Right lobe of liver (tissue), 6 donors: ENCODE data around the gene CAPSL. TPM values are rescaled to one million over a fixed set of nuclear protein-coding genes. Genes with fewer than 3 reads are reported as not detected.
A peak's percentile ranks its signal among the peaks of the same experiment; 100 is the strongest.

Source experiments
- ATAC-seq, 4 donors: fragments of 200-7000 bp; cut with Tn5 transposase; one replicate each; pipeline ENCODE4 v1.9.1; 2020; ENCODE audit warnings: mild to moderate bottlenecking in 4 of 4, moderate library complexity in 4 of 4
- DNase-seq, 3 donors: peaks; one replicate each; pipeline ENCODE4 v3.0.0-alpha.2; 2020
- H3K27ac ChIP-seq, 3 donors: fragments of 200-600 bp; one replicate each; pipeline ENCODE4 v1.8.0; 2022
- H3K27me3 ChIP-seq, 2 donors: fragments of 200-600 bp; one replicate each; pipeline ENCODE4 v1.8.0; 2022
- H3K36me3 ChIP-seq, 4 donors: fragments of 200-600 bp; sonication (generic) in 1 of 4; one replicate each; pipeline versions ENCODE4 v1.5.1 to v1.8.0; 2017 to 2022; ENCODE audit warnings: control low read depth in 1 of 4
- H3K4me1 ChIP-seq, 4 donors: fragments of 200-600 bp; sonication (generic) in 1 of 4; one replicate each; pipeline versions ENCODE4 v1.5.1 to v1.8.0; 2017 to 2022; ENCODE audit warnings: control low read depth in 1 of 4
- H3K4me3 ChIP-seq, 3 donors: fragments of 200-600 bp; one replicate each; pipeline ENCODE4 v1.8.0; 2022
- H3K9me3 ChIP-seq, 4 donors: fragments of 200-600 bp; sonication (generic) in 1 of 4; one replicate each; pipeline versions ENCODE4 v1.5.1 to v1.8.0; 2017 to 2022; ENCODE audit warnings: control low read depth in 1 of 4
- POLR2A ChIP-seq: fragments of 450-650 bp; IDR thresholded peaks from one replicate; pipeline ENCODE4 v1.6.1; 2017; ENCODE audit warnings: antibody characterized with exemption, mild to moderate bottlenecking
- WGBS: methylation state at CpG from one replicate; pipeline ENCODE4 v1.1.6; 2018; ENCODE audit warnings: low coverage, low lambda C conversion rate; ENCODE audit not compliant: insufficient coverage; ENCODE audit errors: missing lambda C conversion rate; 5-methylcytosine and 5-hydroxymethylcytosine counted together
- intact Hi-C, 2 donors: fragments of 100-400 bp; cut with DNase I; formaldehyde crosslinking; loops; one replicate each; pipeline versions ENCODE4 v1.11.2 to v1.14.1; 2022
- total RNA-seq, 6 experiments: library from RNA; depleted of rRNA in 2 of 6; stranded (reverse); fragments of >200 nt in 2 of 6; fragmentation: NEBNext Ultra II Directional in 3 of 6; extraction: Animal tissue kit (Norgen Biotek cat#: 25700) in 3 of 6; gene quantifications; one replicate each; pipeline versions ENCODE4 v1.1.0 to v1.2.4, GENCODE V29; 2016 to 2023
- TF ChIP-seq, protein P1 (sequence below), 4 donors: fragments of 200-600 bp in 3 of 4; fragments of 450-650 bp in 1 of 4; IDR thresholded peaks; one replicate each; pipeline versions ENCODE4 v1.5.1 to v1.8.0; 2016 to 2022; ENCODE audit warnings: antibody characterized with exemption in 4 of 4, mild to moderate bottlenecking in 2 of 4
- donor health status: DM: no; HTN: yes; CAD: no.
- donor health status: DM: no; HTN: no; CAD: no.
- donor health status: DM: no; HTN: no; CAD: no.
- donor health status: DM: no; HTN: yes; CAD: no.
- donor health status: DM: no; HTN: yes; CAD: no.

Gene CAPSL
- total RNA-seq, 6 experiments from 2014 or later = not detected

DNA sequence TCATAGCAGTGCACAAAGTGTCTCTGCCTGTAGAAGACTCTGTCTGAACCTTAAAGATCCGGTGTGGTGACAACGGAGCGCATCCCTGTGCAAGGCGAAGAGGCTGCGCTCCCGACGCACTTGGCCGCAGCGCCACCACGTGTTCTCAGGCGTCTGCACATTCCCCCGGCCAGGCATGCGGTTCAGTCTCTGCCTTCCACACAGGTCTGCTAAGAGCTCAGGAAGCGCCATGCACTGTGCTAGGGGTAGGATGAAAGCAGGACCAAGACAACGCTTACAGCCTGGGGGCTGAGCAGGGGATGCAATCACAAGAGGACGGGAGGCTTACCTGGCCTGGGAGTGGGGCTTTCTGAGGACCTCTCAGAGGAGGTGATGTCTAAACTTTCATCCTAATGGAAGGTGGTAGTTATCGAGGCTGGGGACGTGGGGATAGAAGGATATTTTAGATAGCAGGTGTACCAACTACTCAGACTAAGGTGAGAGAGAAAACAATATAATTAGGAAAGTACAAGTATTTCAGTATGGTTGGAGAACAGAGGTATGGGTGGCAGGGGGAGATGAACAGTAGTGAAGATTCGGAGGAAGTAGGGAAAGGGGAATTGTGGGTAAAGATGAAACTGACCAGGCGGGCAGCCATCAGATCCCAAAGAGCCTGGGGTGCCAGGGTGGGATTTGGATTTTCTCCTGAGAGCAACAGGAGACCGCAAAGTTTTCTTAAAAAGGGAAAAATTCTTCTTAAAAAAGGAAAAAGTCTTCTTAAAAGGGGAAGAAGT lies 13.3 kb downstream of the CAPSL start:
- Histone ChIP-seq H3K9me3 (no peaks in the 10 kb centered on the region), H3K4me1 (no peaks in the 10 kb centered on the region), H3K27ac (no peak overlapping the region), H3K36me3 (no peaks in the 10 kb centered on the region), H3K4me3 (no peak overlapping the region), H3K27me3 (no peaks in the 10 kb centered on the region)
- peak; percentile 60 to 75 (median 73) for DNase-seq
- WGBS = 9% methylated on average over 15 of the region's 21 CpGs
- intact Hi-C loops = loop anchor here in 1 of 2 donors (10.0 kb wide), 1 partner anchor 270 kb away; no protein-coding TSS in a partner anchor
- ATAC-seq = peak; percentile 89 to 95 (median 92)
- TF ChIP-seq POLR2A = no peak
- TF ChIP-seq, protein P1, sequence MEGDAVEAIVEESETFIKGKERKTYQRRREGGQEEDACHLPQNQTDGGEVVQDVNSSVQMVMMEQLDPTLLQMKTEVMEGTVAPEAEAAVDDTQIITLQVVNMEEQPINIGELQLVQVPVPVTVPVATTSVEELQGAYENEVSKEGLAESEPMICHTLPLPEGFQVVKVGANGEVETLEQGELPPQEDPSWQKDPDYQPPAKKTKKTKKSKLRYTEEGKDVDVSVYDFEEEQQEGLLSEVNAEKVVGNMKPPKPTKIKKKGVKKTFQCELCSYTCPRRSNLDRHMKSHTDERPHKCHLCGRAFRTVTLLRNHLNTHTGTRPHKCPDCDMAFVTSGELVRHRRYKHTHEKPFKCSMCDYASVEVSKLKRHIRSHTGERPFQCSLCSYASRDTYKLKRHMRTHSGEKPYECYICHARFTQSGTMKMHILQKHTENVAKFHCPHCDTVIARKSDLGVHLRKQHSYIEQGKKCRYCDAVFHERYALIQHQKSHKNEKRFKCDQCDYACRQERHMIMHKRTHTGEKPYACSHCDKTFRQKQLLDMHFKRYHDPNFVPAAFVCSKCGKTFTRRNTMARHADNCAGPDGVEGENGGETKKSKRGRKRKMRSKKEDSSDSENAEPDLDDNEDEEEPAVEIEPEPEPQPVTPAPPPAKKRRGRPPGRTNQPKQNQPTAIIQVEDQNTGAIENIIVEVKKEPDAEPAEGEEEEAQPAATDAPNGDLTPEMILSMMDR (IDR thresholded peaks at IDR 0.05) = peak; percentile 50 to 70 (median 56)

DNA sequence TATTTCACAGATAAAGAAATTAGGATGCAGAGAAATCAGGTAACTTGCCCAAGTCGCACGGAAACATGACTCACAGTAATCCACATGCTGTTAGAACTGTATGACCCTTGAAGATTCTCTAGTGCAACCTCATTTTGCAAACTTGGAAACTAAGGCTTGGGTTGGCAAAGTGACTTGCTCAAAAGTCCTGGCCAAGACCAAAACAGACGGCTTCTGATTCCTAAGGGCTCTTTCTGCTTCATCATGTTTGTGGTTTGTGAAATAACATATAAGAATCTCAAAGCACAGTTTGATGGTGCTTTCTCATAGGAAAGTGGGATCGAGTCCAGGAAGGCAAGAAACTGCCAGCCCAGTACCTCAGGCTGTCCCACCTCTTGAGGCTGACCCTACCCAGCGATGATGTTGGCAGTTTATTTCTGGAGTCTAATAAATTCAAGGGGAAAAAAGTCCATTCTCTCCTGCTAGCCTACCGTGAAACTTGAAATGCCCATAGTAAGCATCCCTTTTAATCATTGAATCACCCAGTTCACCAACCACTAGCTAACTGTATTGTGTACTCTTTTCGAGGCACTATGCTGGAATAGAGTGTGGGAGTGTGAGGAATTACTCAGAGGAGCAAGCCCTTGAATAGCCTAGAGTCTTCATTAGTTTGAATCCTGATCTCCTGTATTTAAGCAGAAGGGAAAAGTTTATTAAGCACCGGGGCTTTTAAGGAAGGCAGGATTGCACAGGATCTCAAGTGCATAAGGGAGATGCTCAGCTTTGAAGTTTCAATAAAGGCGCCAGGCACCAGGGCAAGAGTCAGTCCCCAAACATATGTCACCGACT lies 14.1 kb downstream of the CAPSL start:
- Histone ChIP-seq H3K4me1 (no peaks in the 10 kb centered on the region), H3K9me3 (no peaks in the 10 kb centered on the region), H3K4me3 (no peak overlapping the region), H3K27me3 (no peaks in the 10 kb centered on the region), H3K27ac (no peak overlapping the region), H3K36me3 (no peaks in the 10 kb centered on the region)
- TF ChIP-seq, protein P1 (IDR thresholded peaks at IDR 0.05) = no peak
- no peak for TF ChIP-seq POLR2A
- 43% methylated on average over 10 of the region's 10 CpGs for WGBS
- ATAC-seq (no peak), DNase-seq (no peak)
- intact Hi-C loops = loop anchor here in 1 of 2 donors (10.0 kb wide), 1 partner anchor 270 kb away; no protein-coding TSS in a partner anchor

DNA sequence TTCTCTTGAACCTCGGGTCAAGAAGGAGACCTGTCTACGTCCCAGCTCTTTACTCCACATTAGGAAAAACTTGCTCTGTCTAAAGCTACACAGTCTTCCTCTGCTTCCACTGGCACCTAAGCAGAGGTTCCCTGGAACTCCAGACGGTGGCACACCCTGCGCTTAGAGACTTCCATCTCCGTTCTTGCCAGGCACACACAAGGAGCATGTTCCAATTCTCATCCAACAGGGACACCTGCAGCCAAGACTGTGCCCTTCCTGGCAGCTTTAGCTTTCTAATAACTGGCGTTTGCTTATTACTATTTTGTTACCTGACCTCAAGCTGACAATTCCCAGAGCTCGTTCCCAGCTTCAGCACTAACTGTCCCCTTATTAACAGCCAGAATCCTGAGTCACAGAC lies 16.0 kb downstream of the CAPSL start:
- DNase-seq (no peak), ATAC-seq (no peak)
- TF ChIP-seq, protein P1 (IDR thresholded peaks at IDR 0.05) = no peak
- TF ChIP-seq POLR2A = no peak
- 51% methylated on average over 6 of the region's 7 CpGs for WGBS
- intact Hi-C loops = loop anchor here in 1 of 2 donors (10.0 kb wide), 1 partner anchor 268 kb away; no protein-coding TSS in a partner anchor
- no peak overlapping the region for H3K4me3 ChIP-seq
- H3K27me3 ChIP-seq = no peaks in the 10 kb centered on the region
- H3K36me3 ChIP-seq = no peaks in the 10 kb centered on the region
- H3K9me3 ChIP-seq = no peaks in the 10 kb centered on the region
- no peak overlapping the region for H3K27ac ChIP-seq
- H3K4me1 ChIP-seq = no peaks in the 10 kb centered on the region

DNA sequence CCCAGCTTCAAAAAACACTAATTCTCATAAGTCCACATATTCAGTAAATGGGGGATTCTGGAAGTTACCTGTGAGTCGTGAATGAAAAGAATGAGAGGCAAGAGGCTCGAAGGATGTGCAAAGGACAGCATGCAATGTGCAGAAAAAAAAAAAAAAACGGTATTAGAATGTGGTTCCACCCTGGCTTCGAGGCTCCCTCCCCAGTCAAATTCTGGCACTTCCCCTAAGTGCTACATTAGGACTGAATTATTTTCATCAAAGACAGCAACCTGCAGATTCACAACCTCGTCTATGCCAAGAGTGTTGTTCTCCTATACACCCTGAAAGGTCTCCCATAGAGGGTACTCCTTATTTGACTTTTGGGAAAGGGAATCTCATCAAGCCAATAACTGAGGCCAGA lies 16.5 kb downstream of the CAPSL start:
- Histone ChIP-seq H3K27ac (no peak overlapping the region), H3K27me3 (no peaks in the 10 kb centered on the region), H3K4me1 (no peaks in the 10 kb centered on the region), H3K9me3 (no peaks in the 10 kb centered on the region), H3K36me3 (no peaks in the 10 kb centered on the region), H3K4me3 (no peak overlapping the region)
- 25% methylated on average over 5 of the region's 5 CpGs for WGBS
- ATAC-seq = no peak
- TF ChIP-seq, protein P1 (IDR thresholded peaks at IDR 0.05) = no peak
- TF ChIP-seq POLR2A = no peak
- intact Hi-C loops = loop anchor here in 1 of 2 donors (10.0 kb wide), 1 partner anchor 267 kb away; no protein-coding TSS in a partner anchor
- no peak for DNase-seq
